GM12878 (cell line): ENCODE measurements around the gene TAS2R30. TPM values are rescaled to one million over a fixed set of nuclear protein-coding genes. Genes with fewer than 3 reads are reported as not detected.
A peak's percentile ranks its signal among the peaks of the same experiment; 100 is the strongest.

Experiments used
- ASH2L ChIP-seq: fragments of 300-600, 200-600 bp; sonication (generic); IDR thresholded peaks from 2 replicates; pipeline ENCODE4 v1.6.1; 2017; ENCODE audit warnings: low read depth, mild to moderate bottlenecking, borderline replicate concordance
- BHLHE40 ChIP-seq, 2 experiments: fragments of 450-650 bp in 1 of 2; IDR thresholded peaks; 2 replicates each; pipeline ENCODE4 v1.6.1; 2011 to 2017; ENCODE audit warnings: low read depth in 2 of 2, borderline replicate concordance in 1 of 2, improper control_type of control experiment in 1 of 2, low read length in 1 of 2, mild to moderate bottlenecking in 1 of 2
- BMI1 ChIP-seq: fragments of 450-650 bp; IDR thresholded peaks from 2 replicates; pipeline ENCODE4 v1.6.1; 2016; ENCODE audit warnings: mild to moderate bottlenecking, moderate library complexity, borderline replicate concordance
- CHD2 ChIP-seq: IDR thresholded peaks from 2 replicates; pipeline ENCODE4 v1.6.1; 2011; ENCODE audit warnings: low read depth, low read length, improper control_type of control experiment, borderline replicate concordance
- CHD4 ChIP-seq: fragments of 200-600 bp; sonication (generic); IDR thresholded peaks from 2 replicates; pipeline ENCODE4 v1.6.1; 2016; ENCODE audit warnings: mild to moderate bottlenecking
- E2F4 ChIP-seq: IDR thresholded peaks from 2 replicates; pipeline ENCODE4 v1.6.1; 2012; ENCODE audit warnings: low read depth, low read length, improper control_type of control experiment
- HCFC1 ChIP-seq: fragments of 150-350 bp; IDR thresholded peaks from 2 replicates; pipeline ENCODE4 v1.6.1; 2014; ENCODE audit warnings: low read length
- KLF5 ChIP-seq: fragments of 450-650 bp; IDR thresholded peaks from 2 replicates; pipeline ENCODE4 v1.6.1; 2014; ENCODE audit warnings: mild to moderate bottlenecking; ENCODE audit not compliant: partially characterized antibody
- MTA3 ChIP-seq: IDR thresholded peaks from 2 replicates; pipeline ENCODE4 v1.6.1; 2012; ENCODE audit warnings: low read length, inconsistent platforms, borderline replicate concordance
- NFYA ChIP-seq: IDR thresholded peaks from 2 replicates; pipeline ENCODE4 v1.6.1; 2011; ENCODE audit warnings: low read depth, mild to moderate bottlenecking, low read length, improper control_type of control experiment, borderline replicate concordance
- NFYB ChIP-seq: IDR thresholded peaks from 2 replicates; pipeline ENCODE4 v1.6.1; 2011; ENCODE audit warnings: low read depth, mild to moderate bottlenecking, low read length, improper control_type of control experiment, moderate library complexity; ENCODE audit not compliant: insufficient read depth
- NR2C2 ChIP-seq: IDR thresholded peaks from 2 replicates; pipeline ENCODE4 v1.6.1; 2011; ENCODE audit warnings: borderline replicate concordance, low read depth; ENCODE audit not compliant: control insufficient read depth, insufficient read length
- POLR2AphosphoS5 ChIP-seq: IDR thresholded peaks from 2 replicates; pipeline ENCODE4 v1.6.1; 2011; ENCODE audit warnings: mild to moderate bottlenecking, low read length, inconsistent platforms
- REST ChIP-seq: IDR thresholded peaks from 2 replicates; pipeline ENCODE4 v1.6.1; 2012; ENCODE audit warnings: mild to moderate bottlenecking, low read depth, low read length
- RUNX3 ChIP-seq: IDR thresholded peaks from 2 replicates; pipeline ENCODE4 v1.6.1; 2012; ENCODE audit warnings: low read length, inconsistent platforms
- SREBF2 ChIP-seq: IDR thresholded peaks from 2 replicates; pipeline ENCODE4 v1.6.1; 2012; ENCODE audit warnings: mild to moderate bottlenecking, low read length
- SRF ChIP-seq, 2 experiments: IDR thresholded peaks; 2 replicates each; pipeline ENCODE4 v1.6.1; 2011; ENCODE audit warnings: low read depth in 2 of 2, low read length in 2 of 2, mild to moderate bottlenecking in 1 of 2, moderate library complexity in 1 of 2
- TBL1XR1 ChIP-seq: IDR thresholded peaks from 2 replicates; pipeline ENCODE4 v1.6.1; 2012; ENCODE audit warnings: low read depth, low read length, improper control_type of control experiment
- YBX1 ChIP-seq: fragments of 450-650 bp; IDR thresholded peaks from 2 replicates; pipeline ENCODE4 v1.6.1; 2016; ENCODE audit warnings: antibody characterized with exemption
- ZBED1 ChIP-seq: IDR thresholded peaks from 2 replicates; pipeline ENCODE4 v1.6.1; 2016; ENCODE audit warnings: borderline replicate concordance
- ZNF384 ChIP-seq: IDR thresholded peaks from 2 replicates; pipeline ENCODE4 v1.6.1; 2012; ENCODE audit warnings: low read depth, mild to moderate bottlenecking, low read length, improper control_type of control experiment, borderline replicate concordance
- ZNF622 ChIP-seq: fragments of 450-650 bp; IDR thresholded peaks from 2 replicates; pipeline ENCODE4 v1.6.1; 2017; ENCODE audit warnings: mild to moderate bottlenecking, inconsistent platforms
- polyA plus RNA-seq, 11 experiments: library from polyadenylated mRNA; depleted of rRNA in 4 of 11; unstranded in 6 of 11; stranded (reverse) in 5 of 11; fragments of >200 nt; fragmentation: Nextera tagmentation in 4 of 11; fragmentation: Illumina TruSeq in 1 of 11; extraction: Ambion mirVana in 4 of 11; extraction: Trizol in 1 of 11; gene quantifications; 1 replicate in 1 of 11; 2 replicates in 10 of 11; pipeline versions ENCODE4 v1.2.1 to v1.2.3, GENCODE V29; 2011 to 2016; ENCODE audit warnings: inconsistent platforms in 2 of 11, missing spikeins in 2 of 11, low read depth in 1 of 11
- total RNA-seq, 4 experiments: library from RNA; depleted of rRNA in 3 of 4; stranded (reverse); fragments of >200 nt in 3 of 4; fragmentation: Illumina TruSeq in 1 of 4; extraction: Trizol in 1 of 4; gene quantifications; 2 replicates each; pipeline versions ENCODE4 v1.2.1 to v1.2.3, GENCODE V29; 2013 to 2021
- TF ChIP-seq, protein P1 (sequence below): fragments of 450-650 bp; formaldehyde crosslinking; IDR thresholded peaks from 2 replicates; pipeline ENCODE4 v1.5.0; 2022; ENCODE audit warnings: mild to moderate bottlenecking, missing genetic modification characterization

The TAS2R30 gene
- total and polyA plus RNA-seq, 10 of the 15 experiments (the other 5 are each of a cell fraction or from before 2014, with no cell fraction given), result 0.09 to 5.9 (median 0.54) TPM; not detected in 3

- TF ChIP-seq YBX1 (no peak), MTA3 (no peak), HCFC1 (peak; percentile 67), NR2C2 (no peak), TBL1XR1 (no peak), BHLHE40 (IDR thresholded peaks at IDR 0.05; ENCODE audit: borderline replicate concordance in 1 of 2, low read depth in 2 of 2, low read length in 1 of 2) (no peak; a peak in 1 of 4 replicates), REST (0 out of 2 replicates have a peak, but pooled peaks have one; percentile 1), NFYB (no peak), ZNF622 (no peak), ZNF384 (no peak), E2F4 (0 out of 2 replicates have a peak, but pooled peaks have one; percentile 19), NFYA (no peak), POLR2AphosphoS5 (peak; percentile 90), SREBF2 (no peak), ZBED1 (peak; percentile 52; the same call in 1 of the 2 replicates), BMI1 (no peak), CHD2 (peak; percentile 100), RUNX3 (no peak; the same call in none of the 2 replicates), CHD4 (no peak), ASH2L (peak; percentile 97; the same call in 1 of the 2 replicates), SRF (IDR thresholded peaks at IDR 0.05; ENCODE audit: low read depth in 2 of 2, low read length in 2 of 2) (0 out of 4 replicates have a peak, but pooled peaks of 1 of the 2 experiments have one; percentile 24), KLF5 (peak; percentile 74)
- TF ChIP-seq, protein P1, sequence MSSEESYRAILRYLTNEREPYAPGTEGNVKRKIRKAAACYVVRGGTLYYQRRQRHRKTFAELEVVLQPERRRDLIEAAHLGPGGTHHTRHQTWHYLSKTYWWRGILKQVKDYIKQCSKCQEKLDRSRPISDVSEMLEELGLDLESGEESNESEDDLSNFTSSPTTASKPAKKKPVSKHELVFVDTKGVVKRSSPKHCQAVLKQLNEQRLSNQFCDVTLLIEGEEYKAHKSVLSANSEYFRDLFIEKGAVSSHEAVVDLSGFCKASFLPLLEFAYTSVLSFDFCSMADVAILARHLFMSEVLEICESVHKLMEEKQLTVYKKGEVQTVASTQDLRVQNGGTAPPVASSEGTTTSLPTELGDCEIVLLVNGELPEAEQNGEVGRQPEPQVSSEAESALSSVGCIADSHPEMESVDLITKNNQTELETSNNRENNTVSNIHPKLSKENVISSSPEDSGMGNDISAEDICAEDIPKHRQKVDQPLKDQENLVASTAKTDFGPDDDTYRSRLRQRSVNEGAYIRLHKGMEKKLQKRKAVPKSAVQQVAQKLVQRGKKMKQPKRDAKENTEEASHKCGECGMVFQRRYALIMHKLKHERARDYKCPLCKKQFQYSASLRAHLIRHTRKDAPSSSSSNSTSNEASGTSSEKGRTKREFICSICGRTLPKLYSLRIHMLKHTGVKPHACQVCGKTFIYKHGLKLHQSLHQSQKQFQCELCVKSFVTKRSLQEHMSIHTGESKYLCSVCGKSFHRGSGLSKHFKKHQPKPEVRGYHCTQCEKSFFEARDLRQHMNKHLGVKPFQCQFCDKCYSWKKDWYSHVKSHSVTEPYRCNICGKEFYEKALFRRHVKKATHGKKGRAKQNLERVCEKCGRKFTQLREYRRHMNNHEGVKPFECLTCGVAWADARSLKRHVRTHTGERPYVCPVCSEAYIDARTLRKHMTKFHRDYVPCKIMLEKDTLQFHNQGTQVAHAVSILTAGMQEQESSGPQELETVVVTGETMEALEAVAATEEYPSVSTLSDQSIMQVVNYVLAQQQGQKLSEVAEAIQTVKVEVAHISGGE, result no peak
Observed at GRCh38 chr12:11171145-11171968, 36.9 kb upstream of the TAS2R30 start, which contains the start of gene SMIM10L1 (continued).
